ENCODE data around the gene SCP2D1.

- TF ChIP-seq CTCF (IDR thresholded peaks at IDR 0.05): no peak
- no peak for TF ChIP-seq POLR2A (IDR thresholded peaks at IDR 0.05)
These were observed 1.8 kb downstream of the SCP2D1 start for GRCh38 chr20:18815194-18815942.
